H9 (cell line): ENCODE results near the gene FBXO38. TPM values are rescaled to one million over a fixed set of nuclear protein-coding genes. Genes with fewer than 3 reads are reported as not detected.

ENCODE experiments used
- DNase-seq: peaks from one replicate; pipeline ENCODE4 v3.0.0-alpha.2; 2017
- H2AFZ ChIP-seq: one replicate; pipeline ENCODE4 v1.6.1; 2013; ENCODE audit warnings: mild to moderate bottlenecking, low read length, control low read depth, moderate library complexity
- H2AK5ac ChIP-seq: 2 replicates; pipeline ENCODE4 v1.6.1; 2013; ENCODE audit warnings: low read length, control low read depth, mixed read lengths; ENCODE audit not compliant: insufficient read length
- H2BK120ac ChIP-seq: one replicate; pipeline ENCODE4 v1.6.1; 2013; ENCODE audit warnings: low read depth, mild to moderate bottlenecking, low read length, control low read depth, inconsistent platforms; ENCODE audit not compliant: poor library complexity, severe bottlenecking
- H2BK12ac ChIP-seq: 2 replicates; pipeline ENCODE4 v1.6.1; 2013; ENCODE audit warnings: low read length, control low read depth, mixed read lengths, low read depth; ENCODE audit not compliant: insufficient read length
- H2BK15ac ChIP-seq: 2 replicates; pipeline ENCODE4 v1.6.1; 2013; ENCODE audit warnings: low read depth, low read length, control low read depth
- H2BK20ac ChIP-seq: one replicate; pipeline ENCODE4 v1.6.1; 2013; ENCODE audit warnings: low read depth, mild to moderate bottlenecking, low read length, control low read depth, inconsistent platforms; ENCODE audit not compliant: poor library complexity, severe bottlenecking
- H2BK5ac ChIP-seq: 2 replicates; pipeline ENCODE4 v1.6.1; 2013; ENCODE audit warnings: low read length, control low read depth, mixed read lengths; ENCODE audit not compliant: insufficient read length
- H3K14ac ChIP-seq: 2 replicates; pipeline ENCODE4 v1.6.1; 2013; ENCODE audit warnings: low read length, control low read depth; ENCODE audit not compliant: insufficient read depth
- H3K18ac ChIP-seq: 2 replicates; pipeline ENCODE4 v1.6.1; 2013; ENCODE audit warnings: low read depth, mild to moderate bottlenecking, mixed read lengths, low read length, control low read depth; ENCODE audit not compliant: insufficient read length
- H3K23ac ChIP-seq: 2 replicates; pipeline ENCODE4 v1.6.1; 2013; ENCODE audit warnings: low read length, control low read depth, mixed read lengths, low read depth; ENCODE audit not compliant: insufficient read length
- H3K23me2 ChIP-seq: 2 replicates; pipeline ENCODE4 v1.6.1; 2013; ENCODE audit warnings: low read depth, mild to moderate bottlenecking, mixed read lengths, low read length, control low read depth; ENCODE audit not compliant: insufficient read length, poor library complexity, severe bottlenecking
- H3K27ac ChIP-seq: 2 replicates; pipeline ENCODE4 v1.5.1; 2013; ENCODE audit warnings: low read length, control low read depth, mixed read lengths, low read depth; ENCODE audit not compliant: insufficient read length
- H3K27me3 ChIP-seq: 2 replicates; pipeline ENCODE4 v1.6.1; 2013; ENCODE audit warnings: low read length, control low read depth, inconsistent platforms; ENCODE audit not compliant: insufficient read depth
- H3K4ac ChIP-seq: 2 replicates; pipeline ENCODE4 v1.6.1; 2013; ENCODE audit warnings: low read depth, mild to moderate bottlenecking, control low read depth, inconsistent platforms, low read length, moderate library complexity
- H3K4me1 ChIP-seq: 2 replicates; pipeline ENCODE4 v1.6.1; 2013; ENCODE audit warnings: low read length, control low read depth, inconsistent platforms; ENCODE audit not compliant: insufficient read depth
- H3K4me2 ChIP-seq: 2 replicates; pipeline ENCODE4 v1.6.1; 2013; ENCODE audit warnings: low read length, control low read depth, mixed read lengths; ENCODE audit not compliant: insufficient read length, insufficient read depth
- H3K56ac ChIP-seq: 2 replicates; pipeline ENCODE4 v1.6.1; 2013; ENCODE audit warnings: low read depth, mild to moderate bottlenecking, mixed read lengths, low read length, control low read depth; ENCODE audit not compliant: insufficient read length
- H3K79me1 ChIP-seq: 2 replicates; pipeline ENCODE4 v1.6.1; 2013; ENCODE audit warnings: low read depth, mild to moderate bottlenecking, moderate library complexity, low read length, control low read depth, inconsistent platforms; ENCODE audit not compliant: insufficient read depth, poor library complexity, severe bottlenecking
- H3K79me2 ChIP-seq: 2 replicates; pipeline ENCODE4 v1.6.1; 2013; ENCODE audit warnings: low read length, control low read depth, inconsistent platforms; ENCODE audit not compliant: insufficient read depth
- H3K9ac ChIP-seq: 2 replicates; pipeline ENCODE4 v1.6.1; 2013; ENCODE audit warnings: low read length, control low read depth, mixed read lengths; ENCODE audit not compliant: insufficient read length; ENCODE audit errors: extremely low read depth
- H3K9me3 ChIP-seq: one replicate; pipeline ENCODE4 v1.6.1; 2013; ENCODE audit warnings: low read depth, low read length, inconsistent platforms; ENCODE audit not compliant: control insufficient read depth
- H3T11ph ChIP-seq: one replicate; pipeline ENCODE4 v1.6.1; 2013; ENCODE audit warnings: mild to moderate bottlenecking, low read length, control low read depth, inconsistent platforms
- H4K20me1 ChIP-seq: one replicate; pipeline ENCODE4 v1.6.1; 2013; ENCODE audit not compliant: control insufficient read depth, insufficient read length, insufficient read depth
- H4K5ac ChIP-seq: 2 replicates; pipeline ENCODE4 v1.6.1; 2013; ENCODE audit warnings: low read depth, mild to moderate bottlenecking, mixed read lengths, low read length, control low read depth; ENCODE audit not compliant: insufficient read length
- H4K8ac ChIP-seq: replicated peaks from 2 replicates; pipeline ENCODE4 v1.6.1; 2013; ENCODE audit warnings: low read length, control low read depth, mixed read lengths, low read depth; ENCODE audit not compliant: insufficient read length
- H4K91ac ChIP-seq: 2 replicates; pipeline ENCODE4 v1.6.1; 2013; ENCODE audit warnings: low read depth, mild to moderate bottlenecking, moderate library complexity, mixed read lengths, low read length, control low read depth; ENCODE audit not compliant: insufficient read length
- H3K27ac Mint-ChIP-seq, 3 experiments: 2 replicates in 2 of 3; 3 replicates in 1 of 3; pipeline ENCODE4 v1.8.0; 2020 to 2021; ENCODE audit warnings: mixed read lengths in 3 of 3, mild to moderate bottlenecking in 1 of 3, moderate library complexity in 1 of 3
- H3K27me3 Mint-ChIP-seq: 2 replicates; pipeline ENCODE4 v1.8.0; 2021; ENCODE audit warnings: low read depth, mild to moderate bottlenecking, moderate library complexity, mixed read lengths
- H3K36me3 Mint-ChIP-seq, 3 experiments: 2 replicates in 2 of 3; 3 replicates in 1 of 3; pipeline ENCODE4 v1.8.0; 2020 to 2021; ENCODE audit warnings: low read depth in 3 of 3, mixed read lengths in 3 of 3; ENCODE audit not compliant: insufficient read depth in 1 of 3
- H3K4me1 Mint-ChIP-seq, 2 experiments: 2 replicates each; pipeline ENCODE4 v1.8.0; 2020; ENCODE audit warnings: mixed read lengths in 2 of 2
- H3K4me3 Mint-ChIP-seq, 2 experiments: 2 replicates in 1 of 2; 3 replicates in 1 of 2; pipeline ENCODE4 v1.8.0; 2020 to 2021; ENCODE audit warnings: mild to moderate bottlenecking in 2 of 2, mixed read lengths in 2 of 2, moderate library complexity in 1 of 2
- H3K9me3 Mint-ChIP-seq, 2 experiments: 2 replicates in 1 of 2; 3 replicates in 1 of 2; pipeline ENCODE4 v1.8.0; 2020; ENCODE audit warnings: mild to moderate bottlenecking in 2 of 2, mixed read lengths in 2 of 2, moderate library complexity in 1 of 2
- CTCF ChIP-seq: fragments of 200-600 bp; sonication (generic); conservative IDR thresholded peaks from 3 replicates; pipeline ENCODE4 v1.8.0; 2021; ENCODE audit warnings: antibody characterized with exemption, mild to moderate bottlenecking
- WGBS: extraction: QIAGEN DNeasy Blood & Tissue Kit; methylation state at CpG from one replicate; pipeline ENCODE4 v1.1.7; 2013; ENCODE audit warnings: missing lambda C conversion rate, low lambda C conversion rate, mixed read lengths; ENCODE audit not compliant: insufficient read length; ENCODE audit errors: extremely low coverage; 5-methylcytosine and 5-hydroxymethylcytosine counted together
- total RNA-seq: library from RNA; stranded (reverse); gene quantifications from 2 replicates; pipeline ENCODE4 v1.2.1, GENCODE V29; 2021

The FBXO38 gene
- total RNA-seq, 1 experiment from 2014 or later = 34.6 TPM

- Histone ChIP-seq H3K4me2 (no peak overlapping the region), H3K56ac (no peak overlapping the region), H2BK15ac (no peak overlapping the region), H3T11ph (no peak overlapping the region), H3K79me2 (no peaks in the 10 kb centered on the region), H2BK12ac (no peak overlapping the region), H3K4ac (no peak overlapping the region), H3K9ac (no peak overlapping the region), H3K4me1 (no peaks in the 10 kb centered on the region), H3K79me1 (no peaks in the 10 kb centered on the region), H2BK120ac (no peak overlapping the region), H2AK5ac (no peak overlapping the region), H3K9me3 (no peaks in the 10 kb centered on the region), H4K91ac (no peak overlapping the region), H3K14ac (no peak overlapping the region), H3K27ac (no peak overlapping the region), H3K18ac (no peak overlapping the region), H4K5ac (no peak overlapping the region), H2AFZ (no peak overlapping the region), H4K8ac (no peak overlapping the region), H4K20me1 (no peaks in the 10 kb centered on the region), H3K23me2 (no peaks in the 10 kb centered on the region), H2BK20ac (no peak overlapping the region), H2BK5ac (no peak overlapping the region), H3K23ac (no peak overlapping the region), H3K27me3 (no peaks in the 10 kb centered on the region; the same call in 1 of the 2 replicates)
- no peaks in the 10 kb centered on the region for H3K9me3 Mint-ChIP-seq
- no peaks in the 10 kb centered on the region for H3K4me1 Mint-ChIP-seq
- no peaks in the 10 kb centered on the region for H3K36me3 Mint-ChIP-seq
- no peak for DNase-seq
- H3K4me3 Mint-ChIP-seq = no peak overlapping the region
- no CpG with 5 or more reads among the region's 6 CpGs for WGBS
- TF ChIP-seq CTCF = no peak
- no peak overlapping the region for H3K27ac Mint-ChIP-seq
- peaks cover 64% of the 10 kb centered on the region for H3K27me3 Mint-ChIP-seq
Measured at GRCh38 chr5:148491793-148492184, 108.0 kb downstream of the FBXO38 start.
